SKM-1 (cell line): ENCODE data around the gene UTRN.

ENCODE experiments used
- DNase-seq: peaks from one replicate; lab custom pipeline; 2025; ENCODE audit not compliant: unreplicated experiment; lab: John Stamatoyannopoulos, UW

Gene UTRN

GRCh38 chr6:144283646-144284477, 1.3 kb upstream of the UTRN start:
- DNase-seq = no peak

GRCh38 chr6:144284478-144284782, 705 bp upstream of the UTRN start:
- DNase-seq = no peak

GRCh38 chr6:144285548-144285797, 338 bp downstream of the UTRN start:
- peak; percentile 79 for DNase-seq

- no peak for DNase-seq
These were observed 815 bp downstream of the UTRN start for GRCh38 chr6:144285798-144286502.

- no peak for DNase-seq
These were observed 1.6 kb downstream of the UTRN start for GRCh38 chr6:144286503-144287393.

- DNase-seq = no peak
These were observed 3.9 kb downstream of the UTRN start for GRCh38 chr6:144289006-144289405.

GRCh38 chr6:144292372-144292771, 7.2 kb downstream of the UTRN start:
- no peak for DNase-seq

GRCh38 chr6:144294016-144294415, 8.9 kb downstream of the UTRN start:
- DNase-seq = no peak

- DNase-seq = no peak
These were observed 10.1 kb downstream of the UTRN start for GRCh38 chr6:144295211-144295610.

GRCh38 chr6:144295981-144296767, 11.0 kb downstream of the UTRN start:
- DNase-seq = no peak

- no peak for DNase-seq
These were observed 11.8 kb downstream of the UTRN start for GRCh38 chr6:144296973-144297372.

GRCh38 chr6:144297511-144298100, 12.5 kb downstream of the UTRN start:
- DNase-seq = no peak

- no peak for DNase-seq
These were observed 13.1 kb downstream of the UTRN start for GRCh38 chr6:144298194-144298593.

GRCh38 chr6:144298916-144299315, 13.8 kb downstream of the UTRN start:
- no peak for DNase-seq

- no peak for DNase-seq
These were observed 17.7 kb downstream of the UTRN start for GRCh38 chr6:144302701-144303372.

- DNase-seq = no peak
These were observed 19.2 kb downstream of the UTRN start for GRCh38 chr6:144304223-144304848.

- DNase-seq = no peak
These were observed 20.4 kb downstream of the UTRN start for GRCh38 chr6:144305567-144305966.

- no peak for DNase-seq
These were observed 20.9 kb downstream of the UTRN start for GRCh38 chr6:144305985-144306384.

- DNase-seq = no peak
These were observed 22.7 kb downstream of the UTRN start for GRCh38 chr6:144307880-144308279.

GRCh38 chr6:144310765-144311164, 25.6 kb downstream of the UTRN start:
- no peak for DNase-seq
